SH-SY5Y (cell line): ENCODE results near the gene ADCY2.

Experiments
- GATA2 ChIP-seq: IDR thresholded peaks from 2 replicates; pipeline ENCODE4 v1.6.1; 2011; ENCODE audit warnings: mild to moderate bottlenecking, low read depth, low read length
- GATA3 ChIP-seq: IDR thresholded peaks from 2 replicates; pipeline ENCODE4 v1.6.1; 2011; ENCODE audit warnings: low read depth, mild to moderate bottlenecking, low read length, moderate library complexity

DNA sequence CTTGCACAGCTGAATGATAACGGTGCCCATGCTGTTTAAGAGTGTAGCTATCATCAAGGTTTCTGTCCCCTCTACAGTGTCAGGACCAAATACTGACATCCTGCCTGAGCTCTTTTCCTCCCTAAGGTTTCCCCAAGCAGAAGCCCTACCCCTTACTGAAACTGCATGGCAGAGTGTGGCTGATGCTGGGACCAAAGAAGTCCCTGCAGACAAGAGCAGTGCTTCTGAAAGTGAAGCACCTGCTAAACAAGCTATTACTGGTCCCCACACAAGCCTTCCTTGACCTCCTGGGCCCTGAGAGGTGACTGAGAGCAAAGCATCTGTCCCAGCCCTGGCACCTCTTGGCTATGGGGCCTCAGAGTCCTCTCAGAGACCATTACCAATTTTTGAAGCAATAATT, 398.9 kb downstream of the ADCY2 start:
- TF ChIP-seq GATA2: no peak
- no peak for TF ChIP-seq GATA3
